Duodenal mucosa (tissue), 2 donors: Measurements from ENCODE around the gene DEFB108B.
"Not testable (repeated sequence)": the region's sequence is repeated elsewhere in the genome, so short reads cannot be mapped to it uniquely, and the experiment has no call there.

Experiments used
- H3K27ac ChIP-seq: one replicate; pipeline ENCODE4 v1.7.0; 2013; ENCODE audit warnings: low read depth, low read length
- H3K27me3 ChIP-seq, 2 donors: one replicate each; pipeline ENCODE4 v1.7.0; 2013; ENCODE audit warnings: low read length in 2 of 2, control low read depth in 1 of 2; ENCODE audit not compliant: insufficient read depth in 2 of 2, control insufficient read depth in 1 of 2
- H3K36me3 ChIP-seq, 2 donors: one replicate each; pipeline ENCODE4 v1.7.0; 2013; ENCODE audit warnings: low read length in 2 of 2, control low read depth in 1 of 2; ENCODE audit not compliant: insufficient read depth in 2 of 2, control insufficient read depth in 1 of 2
- H3K4me1 ChIP-seq, 2 donors: one replicate each; pipeline ENCODE4 v1.7.0; 2013; ENCODE audit warnings: low read length in 2 of 2, control low read depth in 1 of 2; ENCODE audit not compliant: insufficient read depth in 2 of 2, control insufficient read depth in 1 of 2
- H3K4me3 ChIP-seq, 2 donors: one replicate each; pipeline ENCODE4 v1.7.0; 2013; ENCODE audit warnings: low read length in 2 of 2, low read depth in 1 of 2
- H3K9ac ChIP-seq, 2 donors: one replicate each; pipeline ENCODE4 v1.7.0; 2013; ENCODE audit warnings: low read length in 2 of 2, low read depth in 1 of 2
- H3K9me3 ChIP-seq, 2 donors: one replicate each; pipeline ENCODE4 v1.7.0; 2013; ENCODE audit warnings: low read length in 2 of 2, control low read depth in 1 of 2; ENCODE audit not compliant: control insufficient read depth in 1 of 2

DEFB108B gene

DNA sequence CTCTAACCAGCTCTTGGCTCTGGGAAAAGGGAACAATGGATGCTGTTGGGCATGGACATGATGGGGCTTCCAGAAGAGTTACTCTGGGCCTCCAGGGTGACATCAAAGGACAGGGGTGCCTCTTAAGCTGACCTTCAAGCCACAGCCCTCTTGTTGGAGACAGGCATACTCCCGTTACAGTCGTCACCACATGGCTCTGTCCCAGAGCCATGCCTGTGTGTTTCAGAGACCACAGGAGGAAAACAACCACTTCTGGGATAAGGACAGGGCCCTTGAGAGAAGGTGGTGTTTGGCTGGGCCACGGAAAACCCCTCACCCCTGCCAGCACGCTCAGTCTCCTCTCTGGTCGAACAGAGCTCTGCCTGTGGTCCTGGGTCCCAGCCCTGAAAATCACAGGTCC is 37.8 kb upstream of the DEFB108B start:
- not testable (repeated sequence) for H3K27ac ChIP-seq, H3K9me3 ChIP-seq, H3K36me3 ChIP-seq, H3K4me3 ChIP-seq, H3K9ac ChIP-seq, H3K4me1 ChIP-seq, H3K27me3 ChIP-seq

DNA sequence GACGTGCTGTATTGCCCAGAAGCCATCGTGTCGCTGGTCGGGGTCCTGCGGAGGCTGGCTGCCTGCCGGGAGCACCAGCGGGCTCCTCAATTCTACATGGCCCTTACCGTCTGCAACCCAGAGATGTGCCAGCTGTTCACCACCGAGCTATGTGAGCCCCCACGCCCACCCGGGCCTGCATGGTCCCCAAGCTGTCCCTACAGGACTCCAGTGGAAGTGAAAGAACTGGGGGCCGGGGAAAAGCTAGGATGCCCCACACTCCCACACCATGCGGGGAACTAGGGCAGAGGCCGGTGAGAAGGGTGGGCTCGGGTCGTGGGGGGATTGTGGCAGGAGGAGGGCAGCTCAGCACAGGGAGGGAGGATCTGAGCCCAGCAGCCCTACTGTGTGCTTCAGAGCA is 37.0 kb upstream of the DEFB108B start:
- not testable (repeated sequence) for H3K4me1 ChIP-seq, H3K36me3 ChIP-seq, H3K9me3 ChIP-seq, H3K9ac ChIP-seq, H3K27ac ChIP-seq, H3K27me3 ChIP-seq, H3K4me3 ChIP-seq

DNA sequence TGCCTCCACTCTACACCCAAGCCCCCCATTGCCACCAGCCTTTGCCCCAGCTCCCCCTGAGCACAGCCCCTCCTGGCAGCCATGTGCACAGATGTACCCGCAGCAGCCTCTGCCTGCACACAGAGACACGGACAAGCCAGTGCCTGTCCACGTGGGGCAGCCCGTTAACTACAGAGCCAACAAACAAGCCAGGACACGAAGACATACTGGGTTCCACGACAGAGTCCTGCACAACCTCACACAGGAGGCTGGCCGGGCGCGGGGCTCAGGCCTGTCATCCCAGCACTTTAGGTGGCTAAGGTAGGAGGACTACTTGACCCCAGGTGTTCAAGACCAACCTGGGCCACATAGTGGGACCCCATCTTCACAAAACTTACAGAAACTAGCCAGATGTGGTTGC is 36.2 kb upstream of the DEFB108B start:
- not testable (repeated sequence) for H3K27me3 ChIP-seq, H3K4me1 ChIP-seq, H3K27ac ChIP-seq, H3K36me3 ChIP-seq, H3K9ac ChIP-seq, H3K9me3 ChIP-seq, H3K4me3 ChIP-seq

DNA sequence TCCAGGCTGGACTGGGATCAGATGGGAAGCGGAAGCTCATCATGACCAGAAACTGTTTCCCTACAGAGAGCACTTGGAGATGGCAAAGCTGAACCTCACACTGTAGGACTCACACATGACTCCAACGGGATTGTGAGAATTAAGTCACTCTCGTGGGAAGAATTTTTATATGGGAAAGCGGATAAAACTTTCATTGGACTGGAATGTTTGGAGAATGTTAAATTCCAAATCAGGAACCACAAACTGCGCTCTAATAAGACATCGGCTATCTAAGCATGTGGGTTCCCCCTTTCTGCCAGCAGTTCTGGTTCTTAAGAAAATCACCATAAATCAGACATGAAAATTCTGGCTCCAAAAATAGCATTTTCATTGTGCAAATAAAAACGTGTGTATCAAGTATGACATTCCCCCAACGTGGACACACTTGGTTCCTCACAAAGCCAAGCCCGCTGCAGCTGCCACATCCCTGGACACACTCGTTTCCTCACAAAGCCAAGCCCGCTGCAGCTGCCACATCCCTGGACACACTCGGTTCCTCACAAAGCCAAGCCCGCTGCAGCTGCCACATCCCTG is 33.4 kb upstream of the DEFB108B start:
- not testable (repeated sequence) for H3K27me3 ChIP-seq, H3K27ac ChIP-seq, H3K36me3 ChIP-seq, H3K4me3 ChIP-seq, H3K9me3 ChIP-seq, H3K9ac ChIP-seq, H3K4me1 ChIP-seq

DNA sequence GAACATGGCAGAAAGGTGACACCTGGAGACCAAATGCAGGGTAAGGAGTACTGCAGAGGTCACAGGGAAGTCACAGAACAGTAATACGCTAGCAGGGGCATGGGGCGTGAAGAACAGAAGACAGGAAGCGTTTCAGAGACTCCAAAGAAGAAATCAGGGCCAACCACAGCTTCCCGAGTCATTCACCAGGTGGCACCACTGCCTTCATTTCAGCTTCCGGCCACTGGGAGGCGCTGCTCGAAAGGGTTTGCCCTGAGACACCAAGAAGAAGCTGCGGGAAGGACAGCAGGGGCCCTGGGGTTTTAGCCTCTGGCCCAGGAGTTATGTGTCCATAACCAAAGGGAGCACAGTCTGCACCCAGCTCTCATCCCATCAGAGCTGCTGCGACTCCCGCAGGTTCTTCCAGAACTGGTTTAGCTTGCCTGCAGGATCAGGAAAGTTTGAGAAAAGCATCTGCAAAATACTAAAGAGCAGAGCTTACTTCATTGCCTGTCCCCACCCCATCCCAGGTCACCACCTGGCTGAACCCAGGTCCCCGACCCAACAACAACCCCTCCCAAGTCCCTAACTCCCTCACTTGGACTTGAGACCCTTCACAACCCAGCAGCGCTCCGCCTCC is 32.6 kb upstream of the DEFB108B start:
- not testable (repeated sequence) for H3K9ac ChIP-seq, H3K36me3 ChIP-seq, H3K4me3 ChIP-seq, H3K27me3 ChIP-seq, H3K4me1 ChIP-seq, H3K27ac ChIP-seq, H3K9me3 ChIP-seq

DNA sequence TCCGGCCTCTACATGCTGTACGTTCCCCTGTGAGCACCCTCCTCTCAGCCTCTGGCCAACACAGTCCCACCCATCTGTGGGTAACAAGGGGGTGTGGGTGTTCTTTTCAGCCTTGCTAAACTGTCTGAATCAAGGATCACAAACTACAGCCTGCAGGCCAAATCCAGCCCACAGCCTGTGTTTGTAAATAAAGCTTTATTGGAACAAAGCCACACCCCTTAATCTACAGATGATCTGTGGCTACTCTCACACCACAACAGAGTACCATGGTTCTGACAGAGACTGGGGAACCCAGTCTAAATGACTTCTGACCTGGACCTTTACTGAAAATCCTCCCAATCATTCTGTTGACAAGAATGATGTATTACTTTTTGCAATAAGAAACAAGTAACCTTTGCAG is 32.0 kb upstream of the DEFB108B start:
- not testable (repeated sequence) for H3K4me1 ChIP-seq, H3K9me3 ChIP-seq, H3K27ac ChIP-seq, H3K9ac ChIP-seq, H3K36me3 ChIP-seq, H3K4me3 ChIP-seq, H3K27me3 ChIP-seq

DNA sequence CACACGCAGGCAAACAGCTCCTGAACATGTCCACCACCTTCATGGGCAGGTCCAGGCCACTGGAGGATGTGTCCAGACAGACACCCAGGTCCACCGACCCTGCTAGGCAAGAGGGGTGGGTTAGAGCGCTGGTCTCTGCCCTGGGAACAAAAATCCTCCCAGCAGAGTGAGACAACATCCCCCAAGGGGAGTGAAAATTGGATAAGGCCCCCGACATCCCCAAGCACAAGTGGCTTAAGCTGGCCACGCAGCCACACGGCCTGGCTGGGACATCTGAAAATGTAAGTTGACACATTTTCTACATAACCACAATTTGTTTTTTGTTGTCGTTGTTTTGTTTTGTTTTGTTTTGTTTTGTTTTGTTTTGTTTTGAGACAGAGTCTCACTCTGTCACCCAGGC is 30.1 kb upstream of the DEFB108B start:
- not testable (repeated sequence) for H3K27ac ChIP-seq, H3K27me3 ChIP-seq, H3K9ac ChIP-seq, H3K4me3 ChIP-seq, H3K9me3 ChIP-seq, H3K4me1 ChIP-seq, H3K36me3 ChIP-seq

DNA sequence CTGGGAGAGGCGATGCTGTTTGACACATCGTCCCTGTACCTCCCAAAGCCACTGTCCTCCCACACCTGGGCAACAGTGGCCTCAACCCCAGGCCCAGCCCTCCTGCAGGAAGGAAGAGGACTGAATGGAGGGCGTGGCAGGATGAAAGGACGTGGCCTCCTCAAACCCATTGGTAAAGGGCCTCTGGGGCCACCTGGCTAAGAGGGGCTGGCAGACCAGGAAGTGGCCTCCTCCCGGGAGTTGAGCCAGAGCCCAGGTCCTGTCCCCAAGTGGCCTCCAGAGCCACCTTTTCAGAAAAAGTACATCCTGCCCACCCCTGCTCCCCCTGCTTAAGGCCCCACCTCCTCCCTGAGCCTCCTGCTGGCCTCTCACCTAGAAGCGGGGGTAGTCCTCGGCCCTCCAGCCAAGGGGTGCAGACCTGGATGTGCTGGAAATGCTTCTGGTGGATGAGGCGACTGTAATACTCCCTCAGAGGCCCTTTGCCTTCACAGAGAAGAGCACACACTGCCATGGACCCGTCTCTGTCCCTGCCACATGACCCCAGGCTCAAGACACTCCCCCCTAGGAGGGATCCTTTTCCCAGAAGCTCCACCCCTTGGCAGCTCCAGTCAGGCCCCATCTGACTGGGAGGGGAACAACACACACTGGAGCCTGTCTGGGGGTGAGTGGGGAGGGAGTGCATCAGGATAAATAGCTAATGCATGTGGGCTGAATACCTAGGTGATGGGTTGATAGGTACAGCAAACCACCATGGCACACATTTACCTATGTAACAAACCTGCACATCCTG is 28.6 kb upstream of the DEFB108B start:
- H3K4me3 ChIP-seq, H3K4me1 ChIP-seq, H3K27me3 ChIP-seq, H3K9me3 ChIP-seq, H3K27ac ChIP-seq, H3K36me3 ChIP-seq, H3K9ac ChIP-seq: not testable (repeated sequence)

DNA sequence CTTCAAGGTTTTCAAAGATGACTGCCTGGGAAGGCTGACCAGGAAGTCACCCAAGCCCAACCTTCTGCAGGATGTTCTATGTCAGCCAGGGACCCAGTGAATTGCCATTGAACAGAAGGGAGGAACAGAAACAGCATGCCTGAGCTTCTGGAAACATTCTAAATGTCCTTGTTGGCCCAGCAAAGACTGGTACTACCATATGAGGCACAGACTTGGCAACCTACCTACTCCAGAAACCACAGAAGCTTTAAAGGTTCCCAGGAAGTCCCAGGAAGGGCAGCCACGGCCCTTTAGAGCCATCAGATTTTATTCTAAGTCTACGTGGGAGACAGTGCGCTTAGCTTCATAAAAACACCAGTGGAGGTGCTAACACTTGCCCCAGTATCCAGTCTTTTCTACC is 20.5 kb upstream of the DEFB108B start:
- not testable (repeated sequence) for H3K4me3 ChIP-seq, H3K9me3 ChIP-seq, H3K4me1 ChIP-seq, H3K36me3 ChIP-seq, H3K27me3 ChIP-seq, H3K9ac ChIP-seq, H3K27ac ChIP-seq

DNA sequence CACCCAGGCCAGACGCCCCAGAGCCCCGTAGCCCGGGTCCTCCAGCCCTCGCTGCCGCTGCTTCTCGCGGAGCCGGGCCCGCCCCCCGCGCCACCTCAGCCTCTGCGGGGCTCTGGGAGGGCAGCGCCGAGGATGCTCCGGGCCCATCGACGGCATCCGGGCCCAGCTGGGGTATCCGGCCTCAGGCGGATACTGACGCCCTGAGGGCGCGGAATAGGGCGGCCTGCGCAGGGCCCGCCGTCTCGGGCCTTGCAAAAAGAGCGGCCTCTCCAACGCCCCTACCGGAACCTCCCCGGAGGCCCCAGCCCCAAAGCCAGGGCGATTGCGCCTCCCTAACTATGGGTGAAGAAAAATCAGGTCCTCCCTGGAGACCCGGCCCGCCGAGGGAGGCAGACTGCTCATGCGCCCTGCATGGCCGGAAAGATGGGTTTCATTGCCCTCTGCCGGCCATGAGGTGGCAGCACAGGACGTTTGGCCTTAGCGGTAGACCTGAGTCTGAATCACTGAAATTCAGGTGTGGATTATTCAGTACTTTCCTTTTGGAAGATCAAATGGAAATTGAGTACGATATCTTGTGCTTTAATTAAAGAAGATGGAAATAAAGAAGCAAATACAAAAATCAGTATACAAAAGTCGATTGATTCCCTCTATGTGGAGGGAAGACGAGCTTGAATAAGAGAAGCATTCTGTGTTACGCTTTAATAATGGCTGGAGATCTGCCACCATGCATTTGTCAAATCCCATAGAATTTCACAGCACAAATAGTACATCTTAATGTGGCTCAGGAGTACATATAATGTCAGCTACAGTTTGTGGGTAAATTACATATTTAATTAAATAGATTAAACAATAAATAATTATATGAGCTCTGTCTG is 19.3 kb upstream of the DEFB108B start:
- not testable (repeated sequence) for H3K36me3 ChIP-seq, H3K27me3 ChIP-seq, H3K4me1 ChIP-seq, H3K27ac ChIP-seq, H3K9me3 ChIP-seq
- H3K4me3 ChIP-seq, result peak overlapping the region; percentile 15 to 57
- peak overlapping the region in 1 of 2 donors; percentile 25 for H3K9ac ChIP-seq
